HEK293 (cell line): Measurements from ENCODE around the gene HTR2A.

Experiments used
- CTCF ChIA-PET: fragments of 350-600 bp; formaldehyde crosslinking; extraction: SDS; loops from one replicate; lab custom pipeline; 2021; ENCODE audit warnings: antibody characterized with exemption; lab: Yijun Ruan, JAX
- POLR2A ChIA-PET: fragments of 300-600 bp; formaldehyde crosslinking; extraction: SDS; loops from one replicate; lab custom pipeline; 2020; ENCODE audit warnings: antibody characterized with exemption, inconsistent platforms; lab: Yijun Ruan, JAX
- H3K27ac ChIP-seq: fragments of 200-500 bp; sonication (Bioruptor generic); 2 replicates; pipeline ENCODE4 v1.5.1; 2014; ENCODE audit warnings: low read depth, low read length, control low read depth, inconsistent platforms; ENCODE audit errors: extremely low read depth
- H3K36me3 ChIP-seq, 2 experiments: fragments of 200-500 bp in 1 of 2; sonication (Bioruptor generic) in 1 of 2; 1 replicate in 1 of 2; 2 replicates in 1 of 2; pipeline ENCODE4 v1.5.1; 2014 to 2017; ENCODE audit warnings: inconsistent platforms in 2 of 2, low read length in 2 of 2; ENCODE audit not compliant: control insufficient read depth in 2 of 2, insufficient read depth in 1 of 2
- H3K4me1 ChIP-seq: fragments of 200-500 bp; sonication (Bioruptor generic); 2 replicates; pipeline ENCODE4 v1.5.1; 2014; ENCODE audit warnings: mild to moderate bottlenecking, low read length, inconsistent platforms; ENCODE audit not compliant: control insufficient read depth, insufficient read depth
- H3K4me3 ChIP-seq: 2 replicates; pipeline ENCODE4 v1.5.1; 2011; ENCODE audit warnings: low read depth, mild to moderate bottlenecking, control low read depth, low read length, moderate library complexity
- H3K9me3 ChIP-seq: fragments of 200-500 bp; sonication (Bioruptor generic); 2 replicates; pipeline ENCODE4 v1.5.1; 2014; ENCODE audit warnings: low read depth, low read length, inconsistent platforms; ENCODE audit not compliant: control insufficient read depth, insufficient read depth
- CTCF ChIP-seq: fragments of 450-650 bp; formaldehyde crosslinking; IDR thresholded peaks from 2 replicates; pipeline ENCODE4 v1.5.1; 2016; ENCODE audit warnings: missing biosample characterization, missing genetic modification characterization
- KLF7 ChIP-seq: fragments of 450-650 bp; formaldehyde crosslinking; IDR thresholded peaks from 2 replicates; pipeline ENCODE4 v1.5.1; 2016; ENCODE audit warnings: missing biosample characterization, missing genetic modification characterization, borderline replicate concordance
- MZF1 ChIP-seq: fragments of 450-650 bp; formaldehyde crosslinking; IDR thresholded peaks from 2 replicates; pipeline ENCODE4 v1.5.1; 2017; ENCODE audit warnings: missing biosample characterization, missing genetic modification characterization, borderline replicate concordance
- ZFP69B ChIP-seq: fragments of 450-650 bp; formaldehyde crosslinking; IDR thresholded peaks from 2 replicates; pipeline ENCODE4 v1.5.1; 2016; ENCODE audit warnings: missing biosample characterization, missing genetic modification characterization
- ZNF112 ChIP-seq: fragments of 450-650 bp; formaldehyde crosslinking; IDR thresholded peaks from 2 replicates; pipeline ENCODE4 v1.5.0; 2017; ENCODE audit warnings: missing biosample characterization, missing genetic modification characterization
- ZNF148 ChIP-seq: fragments of 450-650 bp; formaldehyde crosslinking; IDR thresholded peaks from 2 replicates; pipeline ENCODE4 v1.5.0; 2017; ENCODE audit warnings: missing biosample characterization, missing genetic modification characterization, borderline replicate concordance
- ZNF169 ChIP-seq: fragments of 450-650 bp; formaldehyde crosslinking; IDR thresholded peaks from 2 replicates; pipeline ENCODE4 v1.5.1; 2016; ENCODE audit warnings: missing biosample characterization, missing genetic modification characterization
- ZNF19 ChIP-seq: fragments of 450-650 bp; formaldehyde crosslinking; IDR thresholded peaks from 2 replicates; pipeline ENCODE4; 2016; ENCODE audit warnings: missing biosample characterization, missing genetic modification characterization, low read depth
- ZNF26 ChIP-seq: fragments of 450-650 bp; formaldehyde crosslinking; IDR thresholded peaks from 2 replicates; pipeline ENCODE4 v1.5.1; 2016; ENCODE audit warnings: missing biosample characterization, missing genetic modification characterization
- ZNF292 ChIP-seq: fragments of 450-650 bp; formaldehyde crosslinking; IDR thresholded peaks from 2 replicates; pipeline ENCODE4 v1.5.1; 2016; ENCODE audit warnings: low read depth, missing biosample characterization, missing genetic modification characterization, borderline replicate concordance
- ZNF324 ChIP-seq: fragments of 450-650 bp; formaldehyde crosslinking; IDR thresholded peaks from 2 replicates; pipeline ENCODE4 v1.5.1; 2016; ENCODE audit warnings: missing biosample characterization, missing genetic modification characterization
- ZNF335 ChIP-seq: fragments of 450-650 bp; formaldehyde crosslinking; conservative IDR thresholded peaks from 2 replicates; pipeline ENCODE4 v1.5.1; 2016; ENCODE audit warnings: missing biosample characterization, missing genetic modification characterization
- ZNF350 ChIP-seq: fragments of 450-650 bp; formaldehyde crosslinking; IDR thresholded peaks from 2 replicates; pipeline ENCODE4 v1.5.0; 2017; ENCODE audit warnings: missing biosample characterization, mild to moderate bottlenecking, missing genetic modification characterization
- ZNF513 ChIP-seq: fragments of 450-650 bp; IDR thresholded peaks from 2 replicates; pipeline ENCODE4 v1.5.1; 2018; ENCODE audit warnings: missing biosample characterization, missing genetic modification characterization
- ZNF518A ChIP-seq: fragments of 450-650 bp; formaldehyde crosslinking; conservative IDR thresholded peaks from 2 replicates; pipeline ENCODE4 v1.5.1; 2016; ENCODE audit warnings: low read depth, missing biosample characterization, missing genetic modification characterization
- ZNF561 ChIP-seq: fragments of 450-650 bp; IDR thresholded peaks from 2 replicates; pipeline ENCODE4 v1.5.1; 2018; ENCODE audit warnings: missing biosample characterization, missing genetic modification characterization, borderline replicate concordance
- ZNF626 ChIP-seq: fragments of 450-650 bp; sonication (Bioruptor Pico); formaldehyde crosslinking; IDR thresholded peaks from 2 replicates; pipeline ENCODE4 v1.5.1; 2018; ENCODE audit warnings: missing biosample characterization, missing genetic modification characterization, inconsistent platforms
- ZNF664 ChIP-seq: fragments of 450-650 bp; formaldehyde crosslinking; IDR thresholded peaks from 2 replicates; pipeline ENCODE4 v1.5.1; 2016; ENCODE audit warnings: missing biosample characterization, missing genetic modification characterization
- ZNF830 ChIP-seq: fragments of 450-650 bp; IDR thresholded peaks from 2 replicates; pipeline ENCODE4 v1.5.0; 2018; ENCODE audit warnings: missing biosample characterization, missing genetic modification characterization, low read depth, mild to moderate bottlenecking, moderate library complexity
- ZNF843 ChIP-seq: fragments of 450-650 bp; formaldehyde crosslinking; IDR thresholded peaks from 2 replicates; pipeline ENCODE4 v1.5.1; 2016; ENCODE audit warnings: missing biosample characterization, missing genetic modification characterization

Gene HTR2A

GRCh38 chr13:46816371-46816770 lies 80.5 kb downstream of the HTR2A start (continued):
- TF ChIP-seq ZNF518A (tag by site-specific recombination) (no peak), ZNF19 (tag by site-specific recombination) (no peak), ZNF561 (no peak), ZNF169 (tag by site-specific recombination) (no peak)
- TF ChIP-seq, all 188 proteins: peak for 0

GRCh38 chr13:46812301-46812797 lies 84.5 kb downstream of the HTR2A start:
- no peaks in the 10 kb centered on the region for H3K36me3 ChIP-seq
- no peak for TF ChIP-seq ZNF335
- TF ChIP-seq ZNF843 (tag by site-specific recombination): no peak
- TF ChIP-seq ZNF26 (tag by site-specific recombination): peak; percentile 92
- no peaks in the 10 kb centered on the region for H3K4me1 ChIP-seq
- no peak overlapping the region for H3K27ac ChIP-seq
- H3K4me3 ChIP-seq: no peak overlapping the region
- no peaks in the 10 kb centered on the region for H3K9me3 ChIP-seq
- CTCF ChIA-PET: no interaction called here
- POLR2A ChIA-PET: no interaction called here

GRCh38 chr13:46810440-46810839 lies 86.4 kb downstream of the HTR2A start:
- Histone ChIP-seq H3K27ac (no peak overlapping the region), H3K4me3 (no peak overlapping the region), H3K4me1 (no peaks in the 10 kb centered on the region), H3K36me3 (no peaks in the 10 kb centered on the region), H3K9me3 (no peaks in the 10 kb centered on the region)
- CTCF ChIA-PET: no interaction called here
- POLR2A ChIA-PET: no interaction called here
- TF ChIP-seq ZNF112 (no peak), ZNF664 (tag by site-specific recombination) (no peak), ZNF350 (tag by site-specific recombination) (no peak), ZNF626 (tag by site-specific recombination) (no peak), ZNF324 (tag by site-specific recombination) (no peak), MZF1 (no peak), KLF7 (no peak), ZFP69B (tag by site-specific recombination) (no peak), ZNF830 (tag by site-specific recombination) (no peak), ZNF292 (tag by site-specific recombination) (no peak), CTCF (no peak), ZNF148 (no peak), ZNF513 (no peak)
